Gastroesophageal sphincter (tissue), 3 donors: ENCODE data around the gene NEUROG2.
"Not testable (repeated sequence)": the region's sequence is repeated elsewhere in the genome, so short reads cannot be mapped to it uniquely, and the experiment has no call there.

ENCODE experiments used
- POLR2A ChIP-seq, 2 donors: fragments of 450-650 bp; IDR thresholded peaks; one replicate each; pipeline ENCODE4 v1.6.1; 2017; ENCODE audit warnings: antibody characterized with exemption in 2 of 2, mild to moderate bottlenecking in 2 of 2, moderate library complexity in 1 of 2
- POLR2AphosphoS5 ChIP-seq: sonication (generic); formaldehyde crosslinking; IDR thresholded peaks from one replicate; pipeline ENCODE4 v1.6.1; 2017; ENCODE audit warnings: antibody characterized with exemption
- TF ChIP-seq, protein P1 (sequence below), 4 experiments: fragments of 200-600 bp in 2 of 4; fragments of 450-650 bp in 2 of 4; sonication (generic) in 1 of 4; IDR thresholded peaks; one replicate each; pipeline ENCODE4 v1.5.1; 2017 to 2019; ENCODE audit warnings: antibody characterized with exemption in 4 of 4, mild to moderate bottlenecking in 2 of 4, moderate library complexity in 2 of 4

DNA sequence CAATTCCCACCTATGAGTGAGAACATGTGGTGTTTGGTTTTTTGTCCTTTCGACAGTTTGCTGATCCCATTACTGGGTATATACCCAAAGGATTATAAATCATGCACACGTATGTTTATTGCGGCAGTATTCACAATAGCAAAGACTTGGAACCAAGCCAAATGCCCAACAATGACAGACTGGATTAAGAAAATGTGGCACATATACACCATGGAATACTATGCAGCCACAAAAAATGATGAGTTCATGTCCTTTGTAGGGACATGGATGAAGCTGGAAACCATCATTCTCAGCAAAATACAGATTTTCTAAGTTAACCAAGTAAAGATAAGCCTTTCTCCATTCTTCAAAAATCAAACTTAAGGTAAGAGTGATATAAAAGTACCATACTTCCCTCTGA, 38.3 kb upstream of the NEUROG2 start:
- TF ChIP-seq, protein P1, sequence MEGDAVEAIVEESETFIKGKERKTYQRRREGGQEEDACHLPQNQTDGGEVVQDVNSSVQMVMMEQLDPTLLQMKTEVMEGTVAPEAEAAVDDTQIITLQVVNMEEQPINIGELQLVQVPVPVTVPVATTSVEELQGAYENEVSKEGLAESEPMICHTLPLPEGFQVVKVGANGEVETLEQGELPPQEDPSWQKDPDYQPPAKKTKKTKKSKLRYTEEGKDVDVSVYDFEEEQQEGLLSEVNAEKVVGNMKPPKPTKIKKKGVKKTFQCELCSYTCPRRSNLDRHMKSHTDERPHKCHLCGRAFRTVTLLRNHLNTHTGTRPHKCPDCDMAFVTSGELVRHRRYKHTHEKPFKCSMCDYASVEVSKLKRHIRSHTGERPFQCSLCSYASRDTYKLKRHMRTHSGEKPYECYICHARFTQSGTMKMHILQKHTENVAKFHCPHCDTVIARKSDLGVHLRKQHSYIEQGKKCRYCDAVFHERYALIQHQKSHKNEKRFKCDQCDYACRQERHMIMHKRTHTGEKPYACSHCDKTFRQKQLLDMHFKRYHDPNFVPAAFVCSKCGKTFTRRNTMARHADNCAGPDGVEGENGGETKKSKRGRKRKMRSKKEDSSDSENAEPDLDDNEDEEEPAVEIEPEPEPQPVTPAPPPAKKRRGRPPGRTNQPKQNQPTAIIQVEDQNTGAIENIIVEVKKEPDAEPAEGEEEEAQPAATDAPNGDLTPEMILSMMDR (IDR thresholded peaks at IDR 0.05) = not testable (repeated sequence)
- TF ChIP-seq POLR2A (IDR thresholded peaks at IDR 0.05); POLR2AphosphoS5: not testable (repeated sequence)
